ENCODE results near the gene COL28A1.

Gene COL28A1

DNA sequence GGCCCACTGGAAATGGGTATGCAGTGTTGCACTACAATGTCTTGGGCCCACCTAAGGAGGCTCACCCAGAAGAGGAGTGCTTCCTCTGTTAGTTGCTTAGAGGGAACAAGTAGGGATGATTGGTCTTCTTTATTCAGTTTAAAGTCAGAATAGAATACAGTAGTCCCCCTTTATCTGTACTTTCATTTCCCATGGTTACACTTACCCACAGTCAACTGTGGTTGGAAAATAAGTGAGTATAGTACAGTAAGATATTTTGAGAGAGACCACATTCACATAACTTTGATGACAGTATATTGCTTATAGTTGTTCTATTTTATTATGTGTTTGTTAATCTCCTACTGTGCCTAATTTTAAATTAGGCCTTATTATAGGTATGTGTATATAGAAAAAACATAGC lies 151.4 kb downstream of the COL28A1 start:
- Histone ChIP-seq H3K9ac (no peak overlapping the region), H3K79me2 (no peaks in the 10 kb centered on the region), H3K27me3 (ENCODE audit: control insufficient read depth, insufficient read depth, low read length) (no peaks in the 10 kb centered on the region), H3K4me1 (no peaks in the 10 kb centered on the region), H3K9me3 (ENCODE audit: control insufficient read depth, low read length) (no peaks in the 10 kb centered on the region), H3K27ac (no peak overlapping the region), H3K36me3 (ENCODE audit: control insufficient read depth, insufficient read depth, low read length) (no peaks in the 10 kb centered on the region), H3K4me3 (ENCODE audit: low read depth, low read length) (no peak overlapping the region), H2AFZ (no peak overlapping the region), H3K4me2 (ENCODE audit: low read length) (no peak overlapping the region)
- TF ChIP-seq, protein P1, sequence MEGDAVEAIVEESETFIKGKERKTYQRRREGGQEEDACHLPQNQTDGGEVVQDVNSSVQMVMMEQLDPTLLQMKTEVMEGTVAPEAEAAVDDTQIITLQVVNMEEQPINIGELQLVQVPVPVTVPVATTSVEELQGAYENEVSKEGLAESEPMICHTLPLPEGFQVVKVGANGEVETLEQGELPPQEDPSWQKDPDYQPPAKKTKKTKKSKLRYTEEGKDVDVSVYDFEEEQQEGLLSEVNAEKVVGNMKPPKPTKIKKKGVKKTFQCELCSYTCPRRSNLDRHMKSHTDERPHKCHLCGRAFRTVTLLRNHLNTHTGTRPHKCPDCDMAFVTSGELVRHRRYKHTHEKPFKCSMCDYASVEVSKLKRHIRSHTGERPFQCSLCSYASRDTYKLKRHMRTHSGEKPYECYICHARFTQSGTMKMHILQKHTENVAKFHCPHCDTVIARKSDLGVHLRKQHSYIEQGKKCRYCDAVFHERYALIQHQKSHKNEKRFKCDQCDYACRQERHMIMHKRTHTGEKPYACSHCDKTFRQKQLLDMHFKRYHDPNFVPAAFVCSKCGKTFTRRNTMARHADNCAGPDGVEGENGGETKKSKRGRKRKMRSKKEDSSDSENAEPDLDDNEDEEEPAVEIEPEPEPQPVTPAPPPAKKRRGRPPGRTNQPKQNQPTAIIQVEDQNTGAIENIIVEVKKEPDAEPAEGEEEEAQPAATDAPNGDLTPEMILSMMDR (IDR thresholded peaks at IDR 0.05), result no peak

DNA sequence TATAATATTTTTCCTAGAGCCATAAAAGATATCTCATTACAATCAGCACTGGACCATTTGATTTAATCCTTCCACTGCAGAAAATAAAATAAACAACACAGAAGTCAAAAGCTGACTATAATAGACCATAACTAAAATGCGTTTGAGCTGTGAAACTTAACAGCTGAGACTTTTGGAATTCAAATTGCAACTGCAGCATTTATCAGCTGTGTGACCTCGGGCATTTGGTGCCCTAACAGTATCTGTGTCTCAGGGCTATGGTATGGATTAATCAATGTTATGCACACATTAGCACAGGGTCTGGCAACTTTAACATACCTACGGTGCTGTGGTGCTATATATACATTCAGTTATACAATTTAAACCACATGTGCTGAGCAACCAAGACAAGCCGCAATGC lies 160.1 kb downstream of the COL28A1 start:
- H3K9me3 ChIP-seq (ENCODE audit: control insufficient read depth, low read length), result no peaks in the 10 kb centered on the region
- H2AFZ ChIP-seq, result no peak overlapping the region
- TF ChIP-seq, protein P1 (IDR thresholded peaks at IDR 0.05), result no peak
- no peaks in the 10 kb centered on the region for H3K79me2 ChIP-seq
- no peak overlapping the region for H3K9ac ChIP-seq
- H3K4me3 ChIP-seq (ENCODE audit: low read depth, low read length), result no peak overlapping the region
- H3K4me2 ChIP-seq (ENCODE audit: low read length), result no peak overlapping the region
- no peak overlapping the region for H3K27ac ChIP-seq
- H3K36me3 ChIP-seq (ENCODE audit: control insufficient read depth, insufficient read depth, low read length), result no peaks in the 10 kb centered on the region
- no peaks in the 10 kb centered on the region for H3K27me3 ChIP-seq (ENCODE audit: control insufficient read depth, insufficient read depth, low read length)
- H3K4me1 ChIP-seq, result peaks cover 2% of the 10 kb centered on the region

DNA sequence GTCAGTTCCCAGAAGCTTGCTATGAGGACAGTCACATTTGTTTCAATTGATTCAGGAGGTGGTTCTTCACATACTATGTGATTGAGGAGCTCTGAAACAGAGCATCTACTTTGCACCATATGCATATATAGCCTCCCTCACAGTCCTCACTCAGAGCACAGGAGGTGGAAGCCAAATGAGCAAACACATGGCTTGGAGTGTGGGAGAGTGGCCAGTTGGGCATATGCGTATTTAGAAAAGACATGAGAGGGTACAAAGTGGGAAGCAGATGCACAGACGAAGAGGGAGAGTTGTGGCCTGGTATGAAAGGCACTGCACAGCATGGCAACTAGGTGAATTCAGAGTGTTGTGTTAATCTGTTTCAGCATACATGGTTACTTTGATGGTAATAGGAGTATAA lies 165.6 kb downstream of the COL28A1 start:
- H3K27me3 ChIP-seq (ENCODE audit: control insufficient read depth, insufficient read depth, low read length), result no peaks in the 10 kb centered on the region
- H3K9me3 ChIP-seq (ENCODE audit: control insufficient read depth, low read length), result no peaks in the 10 kb centered on the region
- H3K4me3 ChIP-seq (ENCODE audit: low read depth, low read length), result no peak overlapping the region
- no peak overlapping the region for H3K4me2 ChIP-seq (ENCODE audit: low read length)
- H3K36me3 ChIP-seq (ENCODE audit: control insufficient read depth, insufficient read depth, low read length), result no peaks in the 10 kb centered on the region
- H3K79me2 ChIP-seq, result no peaks in the 10 kb centered on the region
- no peak overlapping the region for H3K9ac ChIP-seq
- H3K27ac ChIP-seq, result no peak overlapping the region
- H3K4me1 ChIP-seq, result peaks cover 2% of the 10 kb centered on the region
- TF ChIP-seq, protein P1 (IDR thresholded peaks at IDR 0.05), result no peak
- H2AFZ ChIP-seq, result no peak overlapping the region

DNA sequence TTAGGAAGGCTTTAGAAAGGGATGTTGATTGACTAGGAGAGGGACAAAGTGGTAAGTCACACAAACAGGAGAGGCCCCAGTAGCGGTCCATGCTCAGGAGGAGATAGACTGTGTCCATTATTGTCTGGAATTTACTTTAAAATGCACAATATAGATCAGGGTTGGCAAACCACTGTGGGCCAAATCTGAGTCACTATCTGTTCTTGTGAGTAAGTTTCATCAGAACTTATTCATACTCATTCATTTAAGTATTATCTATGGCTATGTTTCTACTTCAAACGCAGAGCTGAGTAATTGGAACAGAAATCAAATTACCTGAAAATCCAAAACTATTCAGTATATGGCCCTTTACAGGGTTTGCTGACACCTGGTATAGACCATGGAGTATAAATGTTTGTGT lies 166.5 kb downstream of the COL28A1 start:
- Histone ChIP-seq H3K27ac (no peak overlapping the region), H3K4me2 (ENCODE audit: low read length) (no peak overlapping the region), H3K4me1 (peaks cover 2% of the 10 kb centered on the region), H3K9ac (no peak overlapping the region), H2AFZ (no peak overlapping the region), H3K79me2 (no peaks in the 10 kb centered on the region), H3K9me3 (ENCODE audit: control insufficient read depth, low read length) (no peaks in the 10 kb centered on the region), H3K4me3 (ENCODE audit: low read depth, low read length) (no peak overlapping the region), H3K36me3 (ENCODE audit: control insufficient read depth, insufficient read depth, low read length) (no peaks in the 10 kb centered on the region), H3K27me3 (ENCODE audit: control insufficient read depth, insufficient read depth, low read length) (no peaks in the 10 kb centered on the region)
- TF ChIP-seq, protein P1 (IDR thresholded peaks at IDR 0.05), result no peak

DNA sequence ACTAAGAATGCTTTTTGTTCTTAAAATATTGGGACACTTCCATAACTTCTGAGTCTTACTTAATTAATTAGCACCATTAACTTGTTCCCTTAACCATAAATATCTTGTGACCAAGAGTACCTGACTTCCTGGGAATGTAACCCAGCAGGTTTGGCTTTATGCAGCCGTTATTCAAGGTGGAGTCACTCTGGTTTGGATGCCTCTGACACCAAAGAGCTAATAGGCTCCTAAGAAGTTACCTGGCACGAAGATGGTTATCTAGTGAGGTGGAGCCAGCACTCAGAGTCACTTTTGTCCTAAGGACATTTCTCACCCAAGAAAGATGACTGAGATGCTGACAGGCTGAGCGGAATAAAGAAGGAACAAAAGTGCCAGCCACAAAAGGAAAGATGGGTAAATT lies 181.0 kb downstream of the COL28A1 start:
- TF ChIP-seq, protein P1 (IDR thresholded peaks at IDR 0.05), result no peak
- Histone ChIP-seq H3K27ac (no peak overlapping the region), H3K36me3 (ENCODE audit: control insufficient read depth, insufficient read depth, low read length) (no peaks in the 10 kb centered on the region), H3K79me2 (peaks cover 14% of the 10 kb centered on the region), H2AFZ (no peak overlapping the region), H3K27me3 (ENCODE audit: control insufficient read depth, insufficient read depth, low read length) (no peaks in the 10 kb centered on the region), H3K9me3 (ENCODE audit: control insufficient read depth, low read length) (no peaks in the 10 kb centered on the region), H3K9ac (no peak overlapping the region), H3K4me1 (peaks cover 33% of the 10 kb centered on the region), H3K4me2 (ENCODE audit: low read length) (no peak overlapping the region), H3K4me3 (ENCODE audit: low read depth, low read length) (no peak overlapping the region)
